K562 (cell line): ENCODE data around the gene GSTM1.

Experiments
- ATF1 ChIP-seq, 2 experiments: fragments of 450-650 bp in 1 of 2; IDR thresholded peaks; 2 replicates each; pipeline ENCODE4 v1.6.1; 2016; ENCODE audit warnings: missing compliant biosample characterization in 1 of 2, missing genetic modification characterization in 1 of 2
- CBX8 ChIP-seq: fragments of 200-600 bp; sonication (generic); IDR thresholded peaks from 2 replicates; pipeline ENCODE4 v1.6.1; 2012; ENCODE audit warnings: borderline replicate concordance, mixed run types, low read depth, mild to moderate bottlenecking, moderate library complexity, mixed read lengths, low read length, control low read depth, inconsistent platforms; ENCODE audit not compliant: poor library complexity, severe bottlenecking; ENCODE audit errors: extremely low read depth
- EP300 ChIP-seq: IDR thresholded peaks from 2 replicates; pipeline ENCODE4 v1.6.1; 2012; ENCODE audit warnings: low read length, improper control_type of control experiment
- ESRRA ChIP-seq: fragments of 450-650 bp; IDR thresholded peaks from 2 replicates; pipeline ENCODE4 v1.6.1; 2014; ENCODE audit warnings: low read depth, mild to moderate bottlenecking, moderate library complexity, borderline replicate concordance
- GABPA ChIP-seq: fragments of 200-800 bp; sonication (Bioruptor generic); conservative IDR thresholded peaks from 2 replicates; pipeline ENCODE4 v1.6.1; 2016; ENCODE audit warnings: low read depth, missing genetic modification characterization, missing compliant biosample characterization
- KAT7 ChIP-seq: sonication (generic); formaldehyde crosslinking; IDR thresholded peaks from 2 replicates; pipeline ENCODE4 v1.8.0; 2022; ENCODE audit warnings: missing genetic modification reagents, mild to moderate bottlenecking, borderline replicate concordance
- POLR2A ChIP-seq: fragments of 450-650 bp; conservative IDR thresholded peaks from 2 replicates; pipeline ENCODE4 v1.6.1; 2016
- RBBP5 ChIP-seq: fragments of 200-600 bp; sonication (generic); IDR thresholded peaks from 2 replicates; pipeline ENCODE4 v1.6.1; 2012; ENCODE audit warnings: borderline replicate concordance, mild to moderate bottlenecking, low read length, control low read depth, inconsistent platforms; ENCODE audit not compliant: insufficient read depth, poor library complexity, severe bottlenecking
- TF ChIP-seq, protein P1 (sequence below), 2 experiments: fragments of 450-650 bp in 1 of 2; IDR thresholded peaks; 2 replicates each; pipeline ENCODE4 v1.6.1; 2011 to 2017; ENCODE audit warnings: low read depth in 2 of 2, antibody characterized with exemption in 1 of 2, borderline replicate concordance in 1 of 2, low read length in 1 of 2, mild to moderate bottlenecking in 1 of 2, mixed read lengths in 1 of 2; ENCODE audit not compliant: control insufficient read depth in 1 of 2
- TF ChIP-seq, protein P2 (sequence below): sonication (generic); formaldehyde crosslinking; IDR thresholded peaks from 2 replicates; pipeline ENCODE4 v1.8.1; 2022; ENCODE audit warnings: missing genetic modification reagents
- TF ChIP-seq, protein P3 (sequence below), 3 experiments: IDR thresholded peaks in 2 of 3; conservative IDR thresholded peaks in 1 of 3; 2 replicates each; pipeline ENCODE4 v1.5.1; 2011 to 2012; ENCODE audit warnings: low read length in 3 of 3, mild to moderate bottlenecking in 3 of 3, control low read depth in 2 of 3, improper control_type of control experiment in 1 of 3, inconsistent platforms in 1 of 3, low read depth in 1 of 3, mixed read lengths in 1 of 3, moderate library complexity in 1 of 3; ENCODE audit not compliant: insufficient read depth in 2 of 3
- TF ChIP-seq, protein P4 (sequence below): sonication (generic); formaldehyde crosslinking; IDR thresholded peaks from 2 replicates; pipeline ENCODE4 v1.5.0; 2020; ENCODE audit warnings: missing genetic modification reagents

DNA sequence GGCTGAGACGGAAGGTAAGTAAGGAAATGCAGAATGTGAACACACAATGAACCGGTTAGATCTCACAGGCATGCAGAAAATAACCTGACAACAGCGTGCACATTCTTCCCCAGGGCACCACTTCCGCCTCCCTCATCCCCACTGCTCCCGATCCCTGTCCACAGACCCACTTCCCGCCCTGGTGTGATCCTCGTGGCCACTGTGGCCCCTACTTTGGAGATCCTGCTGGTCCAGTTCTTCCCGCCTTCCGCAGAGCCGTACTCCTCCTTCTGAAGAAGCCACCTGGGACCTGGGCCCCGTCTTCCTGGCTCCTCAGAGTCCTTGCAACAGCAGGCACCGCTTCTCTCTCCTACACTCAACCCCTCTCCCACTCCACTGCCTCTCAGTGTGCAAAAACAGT, 33.1 kb upstream of the GSTM1 start:
- TF ChIP-seq POLR2A (no peak), GABPA (tag) (no peak), KAT7 (CRISPR knock-in tag) (no peak), ATF1 (CRISPR knock-in tag; IDR thresholded peaks at IDR 0.05) (no peak), ATF1 (tag; IDR thresholded peaks at IDR 0.05) (no peak), RBBP5 (no peak), CBX8 (no peak), EP300 (no peak), ESRRA (no peak)
- TF ChIP-seq, protein P1, sequence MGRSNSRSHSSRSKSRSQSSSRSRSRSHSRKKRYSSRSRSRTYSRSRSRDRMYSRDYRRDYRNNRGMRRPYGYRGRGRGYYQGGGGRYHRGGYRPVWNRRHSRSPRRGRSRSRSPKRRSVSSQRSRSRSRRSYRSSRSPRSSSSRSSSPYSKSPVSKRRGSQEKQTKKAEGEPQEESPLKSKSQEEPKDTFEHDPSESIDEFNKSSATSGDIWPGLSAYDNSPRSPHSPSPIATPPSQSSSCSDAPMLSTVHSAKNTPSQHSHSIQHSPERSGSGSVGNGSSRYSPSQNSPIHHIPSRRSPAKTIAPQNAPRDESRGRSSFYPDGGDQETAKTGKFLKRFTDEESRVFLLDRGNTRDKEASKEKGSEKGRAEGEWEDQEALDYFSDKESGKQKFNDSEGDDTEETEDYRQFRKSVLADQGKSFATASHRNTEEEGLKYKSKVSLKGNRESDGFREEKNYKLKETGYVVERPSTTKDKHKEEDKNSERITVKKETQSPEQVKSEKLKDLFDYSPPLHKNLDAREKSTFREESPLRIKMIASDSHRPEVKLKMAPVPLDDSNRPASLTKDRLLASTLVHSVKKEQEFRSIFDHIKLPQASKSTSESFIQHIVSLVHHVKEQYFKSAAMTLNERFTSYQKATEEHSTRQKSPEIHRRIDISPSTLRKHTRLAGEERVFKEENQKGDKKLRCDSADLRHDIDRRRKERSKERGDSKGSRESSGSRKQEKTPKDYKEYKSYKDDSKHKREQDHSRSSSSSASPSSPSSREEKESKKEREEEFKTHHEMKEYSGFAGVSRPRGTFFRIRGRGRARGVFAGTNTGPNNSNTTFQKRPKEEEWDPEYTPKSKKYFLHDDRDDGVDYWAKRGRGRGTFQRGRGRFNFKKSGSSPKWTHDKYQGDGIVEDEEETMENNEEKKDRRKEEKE (IDR thresholded peaks at IDR 0.05; ENCODE audit: borderline replicate concordance in 1 of 2, control insufficient read depth in 1 of 2, low read depth in 2 of 2, low read length in 1 of 2), result no peak
- TF ChIP-seq, protein P2, sequence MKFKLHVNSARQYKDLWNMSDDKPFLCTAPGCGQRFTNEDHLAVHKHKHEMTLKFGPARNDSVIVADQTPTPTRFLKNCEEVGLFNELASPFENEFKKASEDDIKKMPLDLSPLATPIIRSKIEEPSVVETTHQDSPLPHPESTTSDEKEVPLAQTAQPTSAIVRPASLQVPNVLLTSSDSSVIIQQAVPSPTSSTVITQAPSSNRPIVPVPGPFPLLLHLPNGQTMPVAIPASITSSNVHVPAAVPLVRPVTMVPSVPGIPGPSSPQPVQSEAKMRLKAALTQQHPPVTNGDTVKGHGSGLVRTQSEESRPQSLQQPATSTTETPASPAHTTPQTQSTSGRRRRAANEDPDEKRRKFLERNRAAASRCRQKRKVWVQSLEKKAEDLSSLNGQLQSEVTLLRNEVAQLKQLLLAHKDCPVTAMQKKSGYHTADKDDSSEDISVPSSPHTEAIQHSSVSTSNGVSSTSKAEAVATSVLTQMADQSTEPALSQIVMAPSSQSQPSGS (CRISPR knock-in tag), result no peak
- TF ChIP-seq, protein P3, sequence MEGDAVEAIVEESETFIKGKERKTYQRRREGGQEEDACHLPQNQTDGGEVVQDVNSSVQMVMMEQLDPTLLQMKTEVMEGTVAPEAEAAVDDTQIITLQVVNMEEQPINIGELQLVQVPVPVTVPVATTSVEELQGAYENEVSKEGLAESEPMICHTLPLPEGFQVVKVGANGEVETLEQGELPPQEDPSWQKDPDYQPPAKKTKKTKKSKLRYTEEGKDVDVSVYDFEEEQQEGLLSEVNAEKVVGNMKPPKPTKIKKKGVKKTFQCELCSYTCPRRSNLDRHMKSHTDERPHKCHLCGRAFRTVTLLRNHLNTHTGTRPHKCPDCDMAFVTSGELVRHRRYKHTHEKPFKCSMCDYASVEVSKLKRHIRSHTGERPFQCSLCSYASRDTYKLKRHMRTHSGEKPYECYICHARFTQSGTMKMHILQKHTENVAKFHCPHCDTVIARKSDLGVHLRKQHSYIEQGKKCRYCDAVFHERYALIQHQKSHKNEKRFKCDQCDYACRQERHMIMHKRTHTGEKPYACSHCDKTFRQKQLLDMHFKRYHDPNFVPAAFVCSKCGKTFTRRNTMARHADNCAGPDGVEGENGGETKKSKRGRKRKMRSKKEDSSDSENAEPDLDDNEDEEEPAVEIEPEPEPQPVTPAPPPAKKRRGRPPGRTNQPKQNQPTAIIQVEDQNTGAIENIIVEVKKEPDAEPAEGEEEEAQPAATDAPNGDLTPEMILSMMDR (IDR thresholded peaks at IDR 0.05 in 2 of 3, conservative IDR thresholded peaks at IDR 0.05 in 1 of 3; ENCODE audit: insufficient read depth in 2 of 3, low read depth in 1 of 3, low read length in 3 of 3), result no peak
- TF ChIP-seq, protein P4, sequence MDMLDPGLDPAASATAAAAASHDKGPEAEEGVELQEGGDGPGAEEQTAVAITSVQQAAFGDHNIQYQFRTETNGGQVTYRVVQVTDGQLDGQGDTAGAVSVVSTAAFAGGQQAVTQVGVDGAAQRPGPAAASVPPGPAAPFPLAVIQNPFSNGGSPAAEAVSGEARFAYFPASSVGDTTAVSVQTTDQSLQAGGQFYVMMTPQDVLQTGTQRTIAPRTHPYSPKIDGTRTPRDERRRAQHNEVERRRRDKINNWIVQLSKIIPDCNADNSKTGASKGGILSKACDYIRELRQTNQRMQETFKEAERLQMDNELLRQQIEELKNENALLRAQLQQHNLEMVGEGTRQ, result no peak
